ENCODE measurements around the gene CEACAM3. TPM values are rescaled to one million over a fixed set of nuclear protein-coding genes. Genes with fewer than 3 reads are reported as not detected.

Gene CEACAM3
- total and polyA plus RNA-seq, 9 of the 15 experiments (the other 6 are each of a cell fraction or from before 2014, with no cell fraction given), result not detected

DNA sequence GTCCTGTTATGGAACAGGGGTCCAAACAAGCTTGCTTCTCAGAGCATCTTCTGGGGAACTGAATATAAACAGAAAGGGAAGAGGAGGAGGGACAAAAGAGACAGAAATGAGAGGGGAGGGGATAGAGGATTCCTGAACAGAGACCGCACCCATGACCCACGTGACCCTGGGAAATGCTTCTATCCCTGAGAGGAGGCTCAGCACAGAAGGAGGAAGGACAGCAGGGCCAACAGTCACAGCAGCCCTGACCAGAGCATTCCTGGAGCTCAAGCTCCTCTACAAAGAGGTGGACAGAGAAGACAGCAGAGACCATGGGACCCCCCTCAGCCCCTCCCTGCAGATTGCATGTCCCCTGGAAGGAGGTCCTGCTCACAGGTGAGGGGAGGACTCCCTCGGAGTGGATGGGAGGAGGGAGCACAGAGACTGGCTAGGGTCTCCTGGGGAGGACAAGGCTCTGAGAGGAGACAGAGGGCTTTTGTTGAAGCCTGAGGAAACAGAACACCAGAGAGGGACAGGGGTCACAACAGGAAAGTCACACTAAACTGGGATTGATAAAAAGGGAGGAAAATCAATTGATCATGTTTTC, 41.0 kb upstream of the CEACAM3 start, which contains the start of gene CEACAM6:
Gene CEACAM6 (plus strand): TSS at position 203 of the 586 bp plus-strand sequence. CDS start 109 bp downstream, at position 312.
- DNase-seq (ENCODE audit: extremely low read depth in 1 of 4, low spot score in 3 of 4) (peak in 1 of 4 experiments; percentile 12), ATAC-seq (no peak), FAIRE-seq (no peak)
- Histone ChIP-seq H4K20me1 (replicated peaks; ENCODE audit: control insufficient read depth, insufficient read depth, low read length) (no peaks in the 10 kb centered on the region), H3K4me3 (no peak within 1 kb of the TSS), H3K27ac (ENCODE audit: extremely low read depth, low read depth, low read length) (no peak within 1 kb of the TSS), H3K4me1 (replicated peaks in 1 of 2; ENCODE audit: control insufficient read depth in 2 of 2, insufficient read depth in 2 of 2, low read length in 2 of 2) (no peaks in the 10 kb centered on the region), H3K9me1 (ENCODE audit: control insufficient read depth, insufficient read depth, low read length) (no peaks in the 10 kb centered on the region), H3K9ac (ENCODE audit: insufficient read depth in 1 of 2, low read depth in 2 of 2, low read length in 2 of 2) (no peak within 1 kb of the TSS), H3K4me2 (ENCODE audit: insufficient read depth, low read length) (no peak within 1 kb of the TSS), H2AFZ (ENCODE audit: low read depth, low read length) (no peak within 1 kb of the TSS), H3K27me3 (ENCODE audit: control insufficient read depth in 2 of 2, insufficient read depth in 2 of 2, low read length in 2 of 2) (peaks cover 1 to 8% of the 10 kb centered on the region in 2 experiments; a peak in 3 of 5 replicates), H3K79me2 (ENCODE audit: control insufficient read depth, insufficient read depth, low read length) (no peaks in the 10 kb centered on the region), H3K36me3 (ENCODE audit: control insufficient read depth, insufficient read depth, low read length) (no peaks in the 10 kb centered on the region), H3K9me3 (replicated peaks; ENCODE audit: control insufficient read depth, insufficient read depth, low read depth, low read length) (no peaks in the 10 kb centered on the region)
- 0% methylated on average over 3 of the region's 3 CpGs for WGBS (ENCODE audit: insufficient coverage, low coverage, missing lambda C conversion rate)
- POLR2A ChIA-PET, result no interaction called here
- CTCF ChIA-PET (ENCODE audit: low intra/inter-chr PET ratio), result no interaction called here
- BruUV-seq (replicated peaks), result no TSS peak
- in situ Hi-C loops (cut with MboI) (no loop called here), intact Hi-C loops (cut with micrococcal nuclease) (no loop called here)
- TF ChIP-seq POLR2G (IDR thresholded peaks at IDR 0.05; ENCODE audit: low read depth, low read length) (no peak), ZNF263 (CRISPR knock-in tag; IDR thresholded peaks at IDR 0.05; ENCODE audit: borderline replicate concordance) (peak; percentile 73)

DNA sequence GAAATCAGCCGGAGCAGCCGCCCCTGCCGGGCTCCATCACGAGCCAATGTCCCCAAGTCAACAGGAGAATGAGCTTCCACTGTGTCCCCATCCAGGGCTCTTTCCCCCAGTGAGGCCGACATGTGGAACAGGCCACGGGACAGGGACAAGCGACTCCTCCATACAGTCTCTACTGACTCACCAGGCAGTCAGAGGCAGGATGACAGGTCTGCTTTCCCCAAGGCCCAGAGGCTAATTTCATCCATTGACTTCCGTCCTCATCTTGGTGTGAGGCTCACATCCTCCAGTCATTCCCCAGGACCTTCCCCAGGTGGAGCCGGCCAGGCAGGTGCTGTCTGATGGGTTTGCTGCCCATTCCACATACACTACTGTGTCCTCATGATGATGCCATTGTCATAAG, 37.5 kb upstream of the CEACAM3 start:
- BruUV-seq (replicated peaks), result no TSS peak
- no peak for FAIRE-seq
- H3K4me1 ChIP-seq (replicated peaks in 1 of 2; ENCODE audit: control insufficient read depth in 2 of 2, insufficient read depth in 2 of 2, low read length in 2 of 2), result no peaks in the 10 kb centered on the region
- no peak for TF ChIP-seq STAT5B (CRISPR knock-in tag; IDR thresholded peaks at IDR 0.05)
- TF ChIP-seq, protein P1, sequence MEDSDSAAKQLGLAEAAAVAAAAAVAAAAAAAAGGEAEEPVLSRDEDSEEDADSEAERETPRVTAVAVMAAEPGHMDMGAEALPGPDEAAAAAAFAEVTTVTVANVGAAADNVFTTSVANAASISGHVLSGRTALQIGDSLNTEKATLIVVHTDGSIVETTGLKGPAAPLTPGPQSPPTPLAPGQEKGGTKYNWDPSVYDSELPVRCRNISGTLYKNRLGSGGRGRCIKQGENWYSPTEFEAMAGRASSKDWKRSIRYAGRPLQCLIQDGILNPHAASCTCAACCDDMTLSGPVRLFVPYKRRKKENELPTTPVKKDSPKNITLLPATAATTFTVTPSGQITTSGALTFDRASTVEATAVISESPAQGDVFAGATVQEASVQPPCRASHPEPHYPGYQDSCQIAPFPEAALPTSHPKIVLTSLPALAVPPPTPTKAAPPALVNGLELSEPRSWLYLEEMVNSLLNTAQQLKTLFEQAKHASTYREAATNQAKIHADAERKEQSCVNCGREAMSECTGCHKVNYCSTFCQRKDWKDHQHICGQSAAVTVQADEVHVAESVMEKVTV (CRISPR knock-in tag; IDR thresholded peaks at IDR 0.05), result no peak
- TF ChIP-seq, protein P2, sequence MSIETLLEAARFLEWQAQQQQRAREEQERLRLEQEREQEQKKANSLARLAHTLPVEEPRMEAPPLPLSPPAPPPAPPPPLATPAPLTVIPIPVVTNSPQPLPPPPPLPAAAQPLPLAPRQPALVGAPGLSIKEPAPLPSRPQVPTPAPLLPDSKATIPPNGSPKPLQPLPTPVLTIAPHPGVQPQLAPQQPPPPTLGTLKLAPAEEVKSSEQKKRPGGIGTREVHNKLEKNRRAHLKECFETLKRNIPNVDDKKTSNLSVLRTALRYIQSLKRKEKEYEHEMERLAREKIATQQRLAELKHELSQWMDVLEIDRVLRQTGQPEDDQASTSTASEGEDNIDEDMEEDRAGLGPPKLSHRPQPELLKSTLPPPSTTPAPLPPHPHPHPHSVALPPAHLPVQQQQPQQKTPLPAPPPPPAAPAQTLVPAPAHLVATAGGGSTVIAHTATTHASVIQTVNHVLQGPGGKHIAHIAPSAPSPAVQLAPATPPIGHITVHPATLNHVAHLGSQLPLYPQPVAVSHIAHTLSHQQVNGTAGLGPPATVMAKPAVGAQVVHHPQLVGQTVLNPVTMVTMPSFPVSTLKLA (conservative IDR thresholded peaks at IDR 0.05), result no peak
- no peak for TF ChIP-seq NONO (IDR thresholded peaks at IDR 0.05; ENCODE audit: low read depth in 2 of 2, low read length in 1 of 2)
- TF ChIP-seq ZNF780A (CRISPR knock-in tag; IDR thresholded peaks at IDR 0.05), result no peak
- TF ChIP-seq, protein P3, sequence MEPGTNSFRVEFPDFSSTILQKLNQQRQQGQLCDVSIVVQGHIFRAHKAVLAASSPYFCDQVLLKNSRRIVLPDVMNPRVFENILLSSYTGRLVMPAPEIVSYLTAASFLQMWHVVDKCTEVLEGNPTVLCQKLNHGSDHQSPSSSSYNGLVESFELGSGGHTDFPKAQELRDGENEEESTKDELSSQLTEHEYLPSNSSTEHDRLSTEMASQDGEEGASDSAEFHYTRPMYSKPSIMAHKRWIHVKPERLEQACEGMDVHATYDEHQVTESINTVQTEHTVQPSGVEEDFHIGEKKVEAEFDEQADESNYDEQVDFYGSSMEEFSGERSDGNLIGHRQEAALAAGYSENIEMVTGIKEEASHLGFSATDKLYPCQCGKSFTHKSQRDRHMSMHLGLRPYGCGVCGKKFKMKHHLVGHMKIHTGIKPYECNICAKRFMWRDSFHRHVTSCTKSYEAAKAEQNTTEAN (CRISPR knock-in tag; IDR thresholded peaks at IDR 0.05), result no peak
- TF ChIP-seq ELF2 (CRISPR knock-in tag; IDR thresholded peaks at IDR 0.05), result no peak

More for the DNA sequence above, 37.5 kb upstream of the CEACAM3 start:
- no peak overlapping the region for H3K27ac ChIP-seq (ENCODE audit: extremely low read depth, low read depth, low read length)
- H3K4me2 ChIP-seq (ENCODE audit: insufficient read depth, low read length), result no peak overlapping the region
- no peaks in the 10 kb centered on the region for H3K79me2 ChIP-seq (ENCODE audit: control insufficient read depth, insufficient read depth, low read length)
- H3K27me3 ChIP-seq (ENCODE audit: control insufficient read depth in 2 of 2, insufficient read depth in 2 of 2, low read length in 2 of 2), result peaks cover 2 to 23% of the 10 kb centered on the region in 2 experiments; a peak in 3 of 5 replicates
- H4K20me1 ChIP-seq (replicated peaks; ENCODE audit: control insufficient read depth, insufficient read depth, low read length), result no peaks in the 10 kb centered on the region
- no peaks in the 10 kb centered on the region for H3K9me1 ChIP-seq (ENCODE audit: control insufficient read depth, insufficient read depth, low read length)
- H3K9me3 ChIP-seq (replicated peaks; ENCODE audit: control insufficient read depth, insufficient read depth, low read depth, low read length), result no peaks in the 10 kb centered on the region
- ATAC-seq (no peak), DNase-seq (ENCODE audit: extremely low read depth in 1 of 4, low spot score in 3 of 4) (no peak)
- ChIA-PET POLR2A (interaction anchor here (0.6 kb wide), 1 partner anchor 200 kb away, joined by 4 read pairs; no protein-coding TSS in a partner anchor), CTCF (ENCODE audit: low intra/inter-chr PET ratio) (no interaction called here)
- in situ Hi-C loops (cut with MboI) (no loop called here), intact Hi-C loops (cut with micrococcal nuclease) (no loop called here)
- no peak overlapping the region for H3K9ac ChIP-seq (ENCODE audit: insufficient read depth in 1 of 2, low read depth in 2 of 2, low read length in 2 of 2)
- WGBS (ENCODE audit: insufficient coverage, low coverage, missing lambda C conversion rate), result 2% methylated on average over 8 of the region's 9 CpGs
- H3K36me3 ChIP-seq (ENCODE audit: control insufficient read depth, insufficient read depth, low read length), result no peaks in the 10 kb centered on the region
- no peak overlapping the region for H2AFZ ChIP-seq (ENCODE audit: low read depth, low read length)
- no peak overlapping the region for H3K4me3 ChIP-seq

Measured in K562 (cell line).